ENCODE results near the gene ECM1.
A peak's percentile ranks its signal among the peaks of the same experiment; 100 is the strongest.

The ECM1 gene

DNA sequence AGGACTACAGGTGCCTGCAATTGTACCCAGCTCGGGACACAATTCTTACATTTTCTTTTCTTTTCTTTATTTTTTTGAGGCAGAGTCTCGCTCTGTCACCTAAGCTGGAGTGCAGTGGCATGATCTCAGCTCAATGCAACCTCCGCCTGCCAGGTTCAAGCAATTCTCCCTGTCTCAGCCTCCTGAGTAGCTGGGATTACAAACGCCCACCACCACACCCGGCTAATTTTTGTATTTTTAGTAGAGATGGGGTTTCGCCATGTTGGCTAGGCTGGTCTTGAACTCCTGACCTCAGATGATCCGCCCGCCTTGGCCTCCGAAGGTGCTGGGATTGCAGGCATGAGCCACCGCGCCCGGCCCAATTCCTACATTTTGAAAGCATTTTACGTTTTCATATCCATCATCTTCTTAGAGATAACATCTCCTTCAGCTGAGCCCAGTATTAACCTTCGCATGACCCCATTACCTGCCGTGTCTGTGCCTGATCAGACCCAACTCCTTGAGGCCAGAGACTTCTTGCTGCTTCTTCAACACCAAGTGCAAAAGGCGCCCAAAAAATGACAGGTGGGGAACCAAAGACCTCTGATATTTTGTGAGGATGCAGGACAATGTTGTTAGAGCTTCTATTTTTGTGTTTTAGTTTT lies 38.5 kb downstream of the ECM1 start:
- no peak for DNase-seq

DNA sequence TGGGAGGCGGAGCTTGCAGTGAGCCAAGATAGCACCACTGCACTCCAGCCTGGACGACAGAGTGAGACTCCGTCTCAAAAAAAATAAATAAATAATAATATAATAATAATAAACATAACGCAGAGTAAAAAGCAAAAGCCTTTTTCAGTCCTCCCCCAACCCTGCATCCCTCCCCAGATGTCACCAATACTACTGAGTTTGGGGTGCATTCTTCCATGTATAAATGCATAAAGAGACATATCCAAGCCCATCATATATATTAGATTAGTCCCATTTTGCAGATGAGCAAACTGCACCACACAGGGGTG lies 40.4 kb downstream of the ECM1 start:
- DNase-seq = no peak

- DNase-seq = peak; percentile 82
Observed at GRCh38 chr1:150548632-150549495, 41.0 kb downstream of the ECM1 start, which contains the start of gene ADAMTSL4. Gene ADAMTSL4, plus strand, starts transcription at chr1:150549408. Its CDS starts 2,881 bp downstream, at chr1:150552289.

GRCh38 chr1:150549496-150550221 lies 41.8 kb downstream of the ECM1 start:
- peak; percentile 42 for DNase-seq

- peak; percentile 83 for DNase-seq
Observed at GRCh38 chr1:150550222-150551050, 42.5 kb downstream of the ECM1 start.

DNA sequence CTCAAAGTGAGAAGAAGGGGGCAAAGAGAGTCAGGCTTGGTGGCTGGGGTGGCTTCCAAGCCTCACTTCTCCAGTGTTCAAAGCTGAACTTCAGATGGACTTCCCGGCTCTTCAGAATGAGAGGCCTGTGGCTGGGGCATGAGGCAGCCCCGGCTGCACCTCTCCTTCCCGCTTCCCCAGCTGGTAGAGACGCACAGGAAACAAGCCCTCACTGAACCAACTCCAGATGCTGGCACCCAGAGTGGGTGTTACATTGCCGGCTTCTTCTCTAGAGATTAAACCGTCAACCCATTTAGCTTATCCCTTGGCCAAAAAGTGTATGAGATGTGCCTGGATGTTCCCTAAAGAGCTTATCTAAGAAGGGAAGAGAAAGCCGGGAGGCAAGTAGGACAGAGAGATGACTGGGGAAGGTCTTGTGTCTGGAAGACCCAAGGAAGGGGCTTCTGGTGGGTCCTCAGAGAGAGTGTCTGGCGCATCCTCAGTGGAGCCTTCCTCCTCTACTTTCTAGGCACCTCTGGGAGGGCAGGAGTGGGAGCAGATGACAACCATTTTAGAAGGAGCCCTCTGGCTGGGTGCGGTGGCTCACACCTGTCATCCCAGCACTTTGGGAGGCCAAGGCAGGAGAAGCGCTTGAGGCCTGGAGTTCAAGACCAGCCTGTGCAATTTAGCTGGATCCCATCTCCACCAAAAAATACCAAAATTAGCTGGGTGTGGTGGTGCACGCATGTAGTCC lies 43.3 kb downstream of the ECM1 start:
- peak; percentile 66 for DNase-seq

DNA sequence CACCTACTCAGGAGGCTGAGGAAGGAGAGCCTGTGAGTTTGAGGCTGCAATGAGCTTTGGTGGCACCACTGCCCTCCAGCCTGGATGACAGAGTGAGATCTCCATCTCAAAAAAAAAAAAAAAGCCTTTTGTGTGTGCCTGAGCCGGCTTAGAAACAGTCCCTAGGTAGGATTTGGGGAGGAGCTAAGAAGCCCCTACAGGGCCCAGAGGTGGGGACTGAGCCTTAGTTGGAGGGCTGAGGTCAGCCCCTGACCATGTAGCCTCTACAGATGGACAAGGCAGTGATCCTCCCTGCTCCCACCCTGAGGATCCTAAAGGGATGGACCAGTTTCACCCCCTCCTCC lies 43.8 kb downstream of the ECM1 start:
- no peak for DNase-seq

GRCh38 chr1:150552128-150552910 lies 44.4 kb downstream of the ECM1 start:
- peak; percentile 91 for DNase-seq

- DNase-seq = no peak
Observed at GRCh38 chr1:150552911-150553289, 45.0 kb downstream of the ECM1 start.

DNA sequence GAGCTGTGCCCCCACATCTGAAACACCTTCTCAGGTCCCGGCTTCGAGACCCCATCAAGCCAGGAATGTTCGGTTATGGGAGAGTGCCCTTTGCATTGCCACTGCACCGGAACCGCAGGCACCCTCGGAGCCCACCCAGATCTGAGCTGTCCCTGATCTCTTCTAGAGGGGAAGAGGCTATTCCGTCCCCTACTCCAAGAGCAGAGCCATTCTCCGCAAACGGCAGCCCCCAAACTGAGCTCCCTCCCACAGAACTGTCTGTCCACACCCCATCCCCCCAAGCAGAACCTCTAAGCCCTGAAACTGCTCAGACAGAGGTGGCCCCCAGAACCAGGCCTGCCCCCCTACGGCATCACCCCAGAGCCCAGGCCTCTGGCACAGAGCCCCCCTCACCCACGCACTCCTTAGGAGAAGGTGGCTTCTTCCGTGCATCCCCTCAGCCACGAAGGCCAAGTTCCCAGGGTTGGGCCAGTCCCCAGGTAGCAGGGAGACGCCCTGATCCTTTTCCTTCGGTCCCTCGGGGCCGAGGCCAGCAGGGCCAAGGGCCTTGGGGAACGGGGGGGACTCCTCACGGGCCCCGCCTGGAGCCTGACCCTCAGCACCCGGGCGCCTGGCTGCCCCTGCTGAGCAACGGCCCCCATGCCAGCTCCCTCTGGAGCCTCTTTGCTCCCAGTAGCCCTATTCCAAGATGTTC lies 45.6 kb downstream of the ECM1 start:
- no peak for DNase-seq

- no peak for DNase-seq
Observed at GRCh38 chr1:150554086-150554452, 46.2 kb downstream of the ECM1 start.

- no peak for DNase-seq
Observed at GRCh38 chr1:150555198-150555970, 47.5 kb downstream of the ECM1 start.

DNA sequence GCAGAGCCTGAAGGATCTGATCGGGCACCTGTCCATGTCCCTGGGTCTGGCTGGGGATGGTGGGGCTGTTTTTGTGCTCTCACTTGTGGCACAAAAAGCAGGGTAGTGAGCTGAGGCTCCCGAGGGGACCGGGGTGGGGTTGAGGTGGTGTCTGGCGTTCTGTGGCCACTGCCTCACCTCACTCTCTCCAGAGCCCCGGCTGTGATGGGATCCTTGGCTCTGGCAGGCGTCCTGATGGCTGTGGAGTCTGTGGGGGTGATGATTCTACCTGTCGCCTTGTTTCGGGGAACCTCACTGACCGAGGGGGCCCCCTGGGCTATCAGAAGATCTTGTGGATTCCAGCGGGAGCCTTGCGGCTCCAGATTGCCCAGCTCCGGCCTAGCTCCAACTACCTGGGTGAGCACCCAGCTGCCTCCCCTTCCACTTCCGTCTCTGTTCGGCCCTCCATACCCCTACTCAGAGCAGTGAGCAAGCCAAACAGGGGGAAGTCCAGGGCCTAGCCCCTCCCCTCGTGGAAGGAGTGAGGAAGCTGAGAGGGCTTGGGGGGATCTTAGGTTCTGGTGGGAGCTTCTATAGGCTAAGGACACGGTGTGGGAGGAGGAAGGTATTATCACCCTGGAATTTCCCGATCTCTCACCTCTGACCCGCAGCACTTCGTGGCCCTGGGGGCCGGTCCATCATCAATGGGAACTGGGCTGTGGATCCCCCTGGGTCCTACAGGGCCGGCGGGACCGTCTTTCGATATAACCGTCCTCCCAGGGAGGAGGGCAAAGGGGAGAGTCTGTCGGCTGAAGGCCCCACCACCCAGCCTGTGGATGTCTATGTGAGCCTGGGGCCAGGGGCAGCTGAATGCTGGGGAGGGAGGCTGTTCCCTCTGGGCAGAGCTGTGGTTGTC lies 48.3 kb downstream of the ECM1 start:
- DNase-seq = no peak

- DNase-seq = no peak
Observed at GRCh38 chr1:150557065-150557600, 49.2 kb downstream of the ECM1 start.

DNA sequence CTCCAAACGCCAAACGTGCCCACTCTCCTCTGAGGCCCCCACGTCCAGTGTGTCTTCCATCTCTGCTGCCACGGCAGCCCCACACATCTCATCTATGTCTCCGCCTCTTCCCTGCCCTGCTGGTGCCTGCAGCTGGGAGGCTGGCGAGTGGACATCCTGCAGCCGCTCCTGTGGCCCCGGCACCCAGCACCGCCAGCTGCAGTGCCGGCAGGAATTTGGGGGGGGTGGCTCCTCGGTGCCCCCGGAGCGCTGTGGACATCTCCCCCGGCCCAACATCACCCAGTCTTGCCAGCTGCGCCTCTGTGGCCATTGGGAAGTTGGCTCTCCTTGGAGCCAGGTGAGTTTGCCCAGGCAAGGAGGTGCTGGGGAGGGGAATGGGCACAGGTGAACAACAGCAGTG lies 49.9 kb downstream of the ECM1 start:
- DNase-seq = no peak

DNA sequence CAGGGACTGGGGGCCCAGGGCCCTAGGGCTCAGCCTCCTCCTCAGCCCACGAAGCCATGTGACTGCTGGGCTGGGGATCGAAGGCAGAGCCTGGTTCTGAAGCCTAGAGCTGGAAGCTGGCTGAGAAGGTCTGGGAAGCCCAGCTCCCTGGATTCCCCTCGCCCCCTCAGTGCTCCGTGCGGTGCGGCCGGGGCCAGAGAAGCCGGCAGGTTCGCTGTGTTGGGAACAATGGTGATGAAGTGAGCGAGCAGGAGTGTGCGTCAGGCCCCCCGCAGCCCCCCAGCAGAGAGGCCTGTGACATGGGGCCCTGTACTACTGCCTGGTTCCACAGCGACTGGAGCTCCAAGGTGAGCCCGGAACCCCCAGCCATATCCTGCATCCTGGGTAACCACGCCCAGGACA lies 50.4 kb downstream of the ECM1 start:
- no peak for DNase-seq

DNA sequence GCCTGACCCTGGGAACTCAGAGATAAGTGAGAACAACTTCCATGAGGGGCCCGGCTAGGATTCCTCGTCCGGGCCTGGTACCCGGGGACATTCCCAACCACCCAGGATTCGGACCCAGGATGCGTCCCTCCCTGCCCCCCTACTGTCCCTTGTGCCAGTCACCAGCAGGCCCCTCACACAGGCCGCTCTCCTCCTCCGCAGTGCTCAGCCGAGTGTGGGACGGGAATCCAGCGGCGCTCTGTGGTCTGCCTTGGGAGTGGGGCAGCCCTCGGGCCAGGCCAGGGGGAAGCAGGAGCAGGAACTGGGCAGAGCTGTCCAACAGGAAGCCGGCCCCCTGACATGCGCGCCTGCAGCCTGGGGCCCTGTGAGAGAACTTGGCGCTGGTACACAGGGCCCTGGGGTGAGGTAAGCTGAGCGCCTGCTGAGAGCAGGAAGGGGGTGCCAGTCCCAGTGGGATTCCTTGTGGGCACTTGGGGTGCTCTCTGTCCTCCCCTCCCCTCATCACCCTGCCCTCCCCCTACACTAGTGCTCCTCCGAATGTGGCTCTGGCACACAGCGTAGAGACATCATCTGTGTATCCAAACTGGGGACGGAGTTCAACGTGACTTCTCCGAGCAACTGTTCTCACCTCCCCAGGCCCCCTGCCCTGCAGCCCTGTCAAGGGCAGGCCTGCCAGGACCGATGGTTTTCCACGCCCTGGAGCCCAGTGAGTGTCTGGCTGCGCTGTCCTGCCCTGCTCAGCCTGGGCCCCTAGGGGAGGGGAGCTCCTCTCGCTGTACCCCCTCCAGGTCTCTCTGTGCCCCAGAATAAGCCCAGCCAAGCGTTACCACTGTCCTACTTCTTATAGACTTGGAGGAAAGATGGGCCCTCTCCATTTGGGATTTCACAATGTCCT lies 51.1 kb downstream of the ECM1 start:
- no peak for DNase-seq

- no peak for DNase-seq
Observed at GRCh38 chr1:150559656-150560010, 51.7 kb downstream of the ECM1 start.
